ENCODE measurements around the gene TSC2.

TSC2 gene

GRCh38 chr16:2076072-2076865 is 28.5 kb downstream of the TSC2 start:
- Histone ChIP-seq H3K4me1 (ENCODE audit: insufficient read depth, low read length, severe bottlenecking) (no peaks in the 10 kb centered on the region), H3K4me2 (ENCODE audit: low read length) (no peak overlapping the region), H3K9me2 (ENCODE audit: low read depth, low read length) (no peaks in the 10 kb centered on the region), H3K27ac (ENCODE audit: low read depth, low read length, poor library complexity, severe bottlenecking) (no peak overlapping the region), H4K20me1 (ENCODE audit: insufficient read depth, low read length) (no peaks in the 10 kb centered on the region), H3K79me2 (ENCODE audit: insufficient read depth, low read length) (no peaks in the 10 kb centered on the region), H3K27me3 (ENCODE audit: insufficient read depth, low read length) (no peaks in the 10 kb centered on the region), H3F3A (ENCODE audit: insufficient read depth, low read length) (no peaks in the 10 kb centered on the region), H3K9me3 (ENCODE audit: low read length) (no peaks in the 10 kb centered on the region), H3K9ac (ENCODE audit: low read length) (no peak overlapping the region), H3K4me3 (ENCODE audit: low read depth, low read length, poor library complexity, severe bottlenecking) (no peak overlapping the region), H3K36me3 (ENCODE audit: insufficient read depth, low read length) (peaks cover 7% of the 10 kb centered on the region; the same call in 1 of the 2 replicates), H2AFZ (ENCODE audit: low read length) (no peak overlapping the region)
- TF ChIP-seq EZH2 (IDR thresholded peaks at IDR 0.05; ENCODE audit: borderline replicate concordance, low read length), result no peak

GRCh38 chr16:2077016-2077415 is 29.2 kb downstream of the TSC2 start:
- H3K36me3 ChIP-seq (ENCODE audit: insufficient read depth, low read length), result peaks cover 11% of the 10 kb centered on the region; the same call in 1 of the 2 replicates
- H3K4me1 ChIP-seq (ENCODE audit: insufficient read depth, low read length, severe bottlenecking), result no peaks in the 10 kb centered on the region

GRCh38 chr16:2077696-2078095 is 29.9 kb downstream of the TSC2 start:
- TF ChIP-seq CTCF (IDR thresholded peaks at IDR 0.05; ENCODE audit: low read length) (no peak), EZH2 (IDR thresholded peaks at IDR 0.05; ENCODE audit: borderline replicate concordance, low read length) (no peak)
- H3K9me2 ChIP-seq (ENCODE audit: low read depth, low read length), result no peaks in the 10 kb centered on the region
- no peaks in the 10 kb centered on the region for H3K4me1 ChIP-seq (ENCODE audit: insufficient read depth, low read length, severe bottlenecking)
- H3K27me3 ChIP-seq (ENCODE audit: insufficient read depth, low read length), result no peaks in the 10 kb centered on the region
- H3K9me3 ChIP-seq (ENCODE audit: low read length), result no peaks in the 10 kb centered on the region
- no peaks in the 10 kb centered on the region for H3K79me2 ChIP-seq (ENCODE audit: insufficient read depth, low read length)
- H3K27ac ChIP-seq (ENCODE audit: low read depth, low read length, poor library complexity, severe bottlenecking), result no peak overlapping the region
- H4K20me1 ChIP-seq (ENCODE audit: insufficient read depth, low read length), result no peaks in the 10 kb centered on the region
- no peak overlapping the region for H3K9ac ChIP-seq (ENCODE audit: low read length)
- H3K36me3 ChIP-seq (ENCODE audit: insufficient read depth, low read length), result peaks cover 15% of the 10 kb centered on the region; the same call in 1 of the 2 replicates
- no peak overlapping the region for H2AFZ ChIP-seq (ENCODE audit: low read length)
- H3K4me3 ChIP-seq (ENCODE audit: low read depth, low read length, poor library complexity, severe bottlenecking), result no peak overlapping the region
- no peak overlapping the region for H3K4me2 ChIP-seq (ENCODE audit: low read length)
- H3F3A ChIP-seq (ENCODE audit: insufficient read depth, low read length), result no peaks in the 10 kb centered on the region

More at GRCh38 chr16:2077016-2077415, 29.2 kb downstream of the TSC2 start:
- TF ChIP-seq CTCF (IDR thresholded peaks at IDR 0.05; ENCODE audit: low read length), result no peak
- no peak for TF ChIP-seq EZH2 (IDR thresholded peaks at IDR 0.05; ENCODE audit: borderline replicate concordance, low read length)
- Histone ChIP-seq H2AFZ (ENCODE audit: low read length) (no peak overlapping the region), H3K9me3 (ENCODE audit: low read length) (no peaks in the 10 kb centered on the region), H3K27ac (ENCODE audit: low read depth, low read length, poor library complexity, severe bottlenecking) (no peak overlapping the region), H3K79me2 (ENCODE audit: insufficient read depth, low read length) (no peaks in the 10 kb centered on the region), H3K27me3 (ENCODE audit: insufficient read depth, low read length) (no peaks in the 10 kb centered on the region), H3K4me3 (ENCODE audit: low read depth, low read length, poor library complexity, severe bottlenecking) (no peak overlapping the region), H3K9me2 (ENCODE audit: low read depth, low read length) (no peaks in the 10 kb centered on the region), H3K9ac (ENCODE audit: low read length) (no peak overlapping the region), H3K4me2 (ENCODE audit: low read length) (no peak overlapping the region), H4K20me1 (ENCODE audit: insufficient read depth, low read length) (no peaks in the 10 kb centered on the region), H3F3A (ENCODE audit: insufficient read depth, low read length) (no peaks in the 10 kb centered on the region)
